HG03135 (cell line): ENCODE measurements around the gene PIBF1.
A peak's percentile ranks its signal among the peaks of the same experiment; 100 is the strongest.

Experiments
- ATAC-seq: cut with Tn5 transposase; IDR thresholded peaks from one replicate; pipeline ENCODE4 v1.9.1; 2021; ENCODE audit warnings: mild to moderate bottlenecking, moderate library complexity; ENCODE audit not compliant: unreplicated experiment

The PIBF1 gene

DNA sequence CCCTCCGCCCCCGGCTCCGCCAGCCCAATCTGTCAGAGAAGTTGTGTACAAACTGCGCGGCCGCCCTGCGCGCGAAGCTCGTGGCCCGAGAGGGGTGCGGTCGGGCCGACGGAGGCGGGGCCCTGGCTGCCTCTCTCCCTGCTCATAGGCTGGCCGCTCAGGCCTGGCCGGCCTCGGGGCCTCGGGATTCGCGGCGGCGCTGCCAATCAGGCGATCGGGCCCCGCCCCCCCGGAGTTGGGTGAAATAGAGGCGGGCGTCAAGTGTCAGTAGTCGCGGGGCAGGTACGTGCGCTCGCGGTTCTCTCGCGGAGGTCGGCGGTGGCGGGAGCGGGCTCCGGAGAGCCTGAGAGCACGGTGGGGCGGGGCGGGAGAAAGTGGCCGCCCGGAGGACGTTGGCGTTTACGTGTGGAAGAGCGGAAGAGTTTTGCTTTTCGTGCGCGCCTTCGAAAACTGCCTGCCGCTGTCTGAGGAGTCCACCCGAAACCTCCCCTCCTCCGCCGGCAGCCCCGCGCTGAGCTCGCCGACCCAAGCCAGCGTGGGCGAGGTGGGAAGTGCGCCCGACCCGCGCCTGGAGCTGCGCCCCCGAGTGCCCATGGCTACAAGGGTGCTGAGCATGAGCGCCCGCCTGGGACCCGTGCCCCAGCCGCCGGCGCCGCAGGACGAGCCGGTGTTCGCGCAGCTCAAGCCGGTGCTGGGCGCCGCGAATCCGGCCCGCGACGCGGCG, 277.0 kb downstream of the PIBF1 start, which contains the start of gene KLF5:
Gene KLF5, plus strand, starts transcription at position 270 of the 724 bp plus-strand sequence. Its CDS starts 323 bp downstream, at position 593.
- peak; percentile 99 for ATAC-seq

DNA sequence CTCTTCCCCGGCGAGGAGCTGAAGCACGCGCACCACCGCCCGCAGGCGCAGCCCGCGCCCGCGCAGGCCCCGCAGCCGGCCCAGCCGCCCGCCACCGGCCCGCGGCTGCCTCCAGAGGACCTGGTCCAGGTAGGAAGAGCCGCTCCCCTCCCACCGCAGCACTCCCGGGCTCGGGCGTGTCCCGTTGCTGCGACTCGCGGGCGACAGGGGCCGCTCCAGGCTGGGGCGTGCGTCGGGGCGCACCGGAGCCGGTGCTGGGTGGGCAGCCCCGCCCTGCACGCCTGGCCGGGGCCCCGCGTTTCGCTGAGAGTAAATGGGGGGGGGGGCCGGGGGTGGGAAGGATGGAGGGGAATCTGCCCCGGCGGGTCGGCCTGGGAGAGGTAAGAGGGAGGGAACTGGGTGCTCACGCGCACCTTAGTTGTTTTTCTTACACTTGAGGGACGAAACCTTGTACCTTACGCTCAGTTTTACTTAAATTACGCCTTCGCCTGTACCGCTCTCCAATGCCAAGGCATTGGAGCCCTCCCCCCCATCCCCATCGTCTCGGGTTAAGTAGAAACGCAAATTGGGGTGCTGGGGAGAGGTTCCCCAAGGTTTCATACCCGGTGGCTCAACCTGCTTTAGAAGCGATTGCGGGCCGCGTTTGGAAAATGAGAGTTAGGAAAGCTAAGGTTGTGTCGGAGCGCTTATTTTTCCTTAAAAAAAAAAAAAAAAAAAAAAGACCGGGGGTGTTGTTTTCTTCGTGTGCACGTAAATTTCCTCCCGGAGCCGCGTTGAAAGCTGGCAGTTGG, 277.7 kb downstream of the PIBF1 start:
- peak; percentile 43 for ATAC-seq

DNA sequence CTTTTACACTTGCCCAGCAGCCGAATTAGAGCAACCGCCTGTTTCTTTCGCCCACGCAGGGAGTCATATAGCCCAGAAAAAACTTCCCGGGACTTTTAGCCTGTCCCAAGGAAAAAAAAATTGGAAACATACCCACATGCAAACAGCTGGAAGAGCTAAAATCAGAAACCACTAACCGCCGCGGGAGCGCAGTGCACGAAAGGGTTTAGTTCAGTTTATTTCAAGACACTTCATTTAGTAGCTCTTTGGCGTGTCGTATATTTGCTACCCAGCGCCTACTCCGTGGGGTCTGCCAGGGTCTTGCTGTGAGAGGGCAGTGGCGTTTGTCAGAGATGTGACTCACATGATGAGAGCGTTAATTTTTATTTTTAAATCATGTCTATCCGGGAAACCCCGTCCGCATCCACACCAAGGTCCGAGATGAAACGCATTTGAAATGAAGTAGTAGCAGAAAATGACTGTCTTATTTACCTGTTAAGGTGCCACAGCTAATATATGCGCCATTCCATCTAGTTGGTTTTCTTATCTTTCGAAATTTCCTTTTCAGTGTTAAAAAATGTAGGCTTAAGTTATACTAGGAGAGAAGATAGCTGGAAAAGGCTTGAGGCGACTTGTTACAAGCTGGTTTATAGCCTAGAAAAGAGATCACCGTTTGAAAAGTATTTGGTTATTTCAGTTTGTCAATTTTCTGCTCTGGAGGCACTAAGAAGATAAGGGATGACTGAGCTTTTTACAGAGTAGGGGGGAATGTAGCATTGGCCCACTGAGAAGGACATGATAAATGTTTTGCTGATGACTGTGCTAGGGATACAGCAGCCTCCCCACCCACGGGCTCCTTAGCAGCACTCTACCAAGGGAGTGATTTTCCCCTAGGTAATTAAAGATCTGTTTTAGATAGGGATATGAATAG, 278.6 kb downstream of the PIBF1 start:
- no peak for ATAC-seq

GRCh38 chr13:73061473-73061872, 279.5 kb downstream of the PIBF1 start:
- no peak for ATAC-seq

DNA sequence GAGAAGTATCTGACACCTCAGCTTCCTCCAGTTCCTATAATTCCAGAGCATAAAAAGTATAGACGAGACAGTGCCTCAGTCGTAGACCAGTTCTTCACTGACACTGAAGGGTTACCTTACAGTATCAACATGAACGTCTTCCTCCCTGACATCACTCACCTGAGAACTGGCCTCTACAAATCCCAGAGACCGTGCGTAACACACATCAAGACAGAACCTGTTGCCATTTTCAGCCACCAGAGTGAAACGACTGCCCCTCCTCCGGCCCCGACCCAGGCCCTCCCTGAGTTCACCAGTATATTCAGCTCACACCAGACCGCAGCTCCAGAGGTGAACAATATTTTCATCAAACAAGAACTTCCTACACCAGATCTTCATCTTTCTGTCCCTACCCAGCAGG, 279.9 kb downstream of the PIBF1 start:
- no peak for ATAC-seq

DNA sequence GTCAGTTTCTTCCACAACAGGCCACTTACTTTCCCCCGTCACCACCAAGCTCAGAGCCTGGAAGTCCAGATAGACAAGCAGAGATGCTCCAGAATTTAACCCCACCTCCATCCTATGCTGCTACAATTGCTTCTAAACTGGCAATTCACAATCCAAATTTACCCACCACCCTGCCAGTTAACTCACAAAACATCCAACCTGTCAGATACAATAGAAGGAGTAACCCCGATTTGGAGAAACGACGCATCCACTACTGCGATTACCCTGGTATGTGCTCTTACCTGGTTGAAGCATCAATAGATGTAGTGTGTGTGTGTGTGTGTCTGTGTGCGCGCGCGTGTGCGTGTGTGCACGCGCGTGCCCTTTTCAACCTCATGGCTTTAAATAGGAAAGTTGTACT, 280.5 kb downstream of the PIBF1 start:
- no peak for ATAC-seq

DNA sequence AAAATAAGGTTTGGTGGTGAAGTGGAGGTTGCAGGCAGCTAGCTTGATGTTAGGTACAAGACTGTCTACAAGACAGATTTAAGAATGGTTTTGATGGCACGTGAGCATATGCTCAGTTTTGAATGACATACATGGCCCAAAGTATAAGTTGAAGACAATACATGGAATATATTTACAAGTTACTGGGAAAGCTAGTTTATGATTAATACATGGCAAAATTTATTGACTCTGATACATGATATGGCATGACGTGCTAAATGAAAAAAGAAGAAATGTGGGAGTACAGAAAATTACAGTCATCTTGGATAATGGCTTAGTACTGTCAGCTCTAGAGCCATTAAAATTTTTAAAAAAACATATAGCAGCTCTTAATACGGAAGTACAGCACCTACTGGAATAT, 281.2 kb downstream of the PIBF1 start:
- no peak for ATAC-seq

DNA sequence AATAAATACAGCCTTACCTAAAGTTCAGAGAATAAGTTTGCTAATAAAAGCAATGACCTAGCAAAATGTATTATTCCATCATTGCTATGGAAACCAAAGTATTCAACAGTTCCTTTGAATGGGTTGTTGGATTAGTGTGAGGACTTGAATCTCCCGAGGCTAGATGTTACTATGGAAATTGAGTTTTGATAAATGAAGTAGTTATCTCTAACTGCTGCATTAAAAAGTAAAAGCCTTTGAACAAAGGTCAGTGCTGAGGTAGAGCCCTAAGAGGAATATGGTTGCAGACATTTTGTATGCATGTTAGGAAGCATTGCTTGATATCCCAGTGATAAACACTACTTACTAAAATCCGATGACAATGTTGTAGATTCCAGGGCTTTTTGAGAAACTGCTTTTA, 283.1 kb downstream of the PIBF1 start:
- ATAC-seq = no peak

GRCh38 chr13:73065665-73066340, 283.9 kb downstream of the PIBF1 start:
- ATAC-seq = no peak
